GM12892 (cell line): ENCODE results near the gene XIRP1.

Experiments used
- POLR2A ChIP-seq: IDR thresholded peaks from 2 replicates; pipeline ENCODE4 v1.6.1; 2011; ENCODE audit warnings: low read depth, low read length, control low read depth
- POLR2AphosphoS5 ChIP-seq: IDR thresholded peaks from 2 replicates; pipeline ENCODE4 v1.6.1; 2011; ENCODE audit warnings: low read depth, low read length, control low read depth
- TAF1 ChIP-seq: IDR thresholded peaks from 2 replicates; pipeline ENCODE4 v1.6.1; 2011; ENCODE audit warnings: low read depth, mild to moderate bottlenecking, control low read depth, low read length, borderline replicate concordance

- no peak for TF ChIP-seq TAF1
- no peak for TF ChIP-seq POLR2AphosphoS5
- TF ChIP-seq POLR2A: no peak
Observed at GRCh38 chr3:39228496-39228895, 36.1 kb upstream of the XIRP1 start.
